ENCODE data around the gene MAB21L4.
A peak's percentile ranks its signal among the peaks of the same experiment; 100 is the strongest.

The MAB21L4 gene

GRCh38 chr2:240895656-240896388, at the start of gene MAB21L4:
Gene MAB21L4 (minus strand): TSS chr2:240896156. CDS start chr2:240895997, 159 bp downstream.
- DNase-seq: no peak

GRCh38 chr2:240936106-240936505, 40.1 kb upstream of the MAB21L4 start:
- DNase-seq: no peak

- peak; percentile 18 for DNase-seq
These were observed 39.3 kb upstream of the MAB21L4 start for GRCh38 chr2:240935103-240935876.

- DNase-seq: no peak
These were observed 38.7 kb upstream of the MAB21L4 start for GRCh38 chr2:240934701-240935102.

GRCh38 chr2:240933966-240934700, 38.2 kb upstream of the MAB21L4 start:
- DNase-seq: no peak

- DNase-seq: no peak
These were observed 37.4 kb upstream of the MAB21L4 start for GRCh38 chr2:240933048-240933965.

- DNase-seq: no peak
These were observed 36.7 kb upstream of the MAB21L4 start for GRCh38 chr2:240932724-240933047.

- no peak for DNase-seq
These were observed 36.2 kb upstream of the MAB21L4 start for GRCh38 chr2:240932001-240932723.

- DNase-seq: no peak
These were observed 35.5 kb upstream of the MAB21L4 start for GRCh38 chr2:240931319-240931949.

GRCh38 chr2:240930631-240931318, 34.8 kb upstream of the MAB21L4 start:
- no peak for DNase-seq

- no peak for DNase-seq
These were observed 34.2 kb upstream of the MAB21L4 start for GRCh38 chr2:240930096-240930630.

- DNase-seq: no peak
These were observed 33.6 kb upstream of the MAB21L4 start for GRCh38 chr2:240929364-240930095.

- no peak for DNase-seq
These were observed 32.8 kb upstream of the MAB21L4 start for GRCh38 chr2:240928476-240929363.

GRCh38 chr2:240927390-240927781, 31.4 kb upstream of the MAB21L4 start:
- no peak for DNase-seq

GRCh38 chr2:240926516-240927389, 30.8 kb upstream of the MAB21L4 start:
- no peak for DNase-seq

- no peak for DNase-seq
These were observed 29.9 kb upstream of the MAB21L4 start for GRCh38 chr2:240925568-240926515.

Data from NCI-H1694 (cell line).